WERI-Rb-1 (cell line): ENCODE results near the gene SFT2D2.

Source experiments
- DNase-seq: peaks from one replicate; pipeline ENCODE4 v3.0.0-alpha.2; 2020
- H3K27ac ChIP-seq: fragments of 250-450 bp; sonication (Bioruptor Pico); 2 replicates; pipeline ENCODE4 v1.5.1; 2020; ENCODE audit warnings: mild to moderate bottlenecking, moderate library complexity
- H3K27me3 ChIP-seq: fragments of 250-450 bp; sonication (Bioruptor Pico); 2 replicates; pipeline ENCODE4 v1.5.1; 2021; ENCODE audit warnings: mild to moderate bottlenecking, low read depth, moderate library complexity; ENCODE audit not compliant: insufficient read depth, severe bottlenecking
- H3K36me3 ChIP-seq: fragments of 250-450 bp; sonication (Bioruptor Pico); 2 replicates; pipeline ENCODE4 v1.5.1; 2020; ENCODE audit warnings: mild to moderate bottlenecking, moderate library complexity
- H3K4me3 ChIP-seq: 2 replicates; pipeline ENCODE4 v1.5.1; 2011; ENCODE audit warnings: low read depth, mild to moderate bottlenecking, control low read depth, low read length
- H3K9me3 ChIP-seq: fragments of 250-450 bp; sonication (Bioruptor Pico); 2 replicates; pipeline ENCODE4 v1.5.1; 2021; ENCODE audit warnings: mild to moderate bottlenecking, moderate library complexity; ENCODE audit not compliant: severe bottlenecking
- CTCF ChIP-seq: IDR thresholded peaks from 2 replicates; pipeline ENCODE4 v1.5.1; 2011; ENCODE audit warnings: low read depth, mild to moderate bottlenecking, control low read depth, inconsistent platforms, low read length

The SFT2D2 gene

GRCh38 chr1:168218658-168219057, 7.1 kb upstream of the SFT2D2 start:
- no peaks in the 10 kb centered on the region for H3K36me3 ChIP-seq
- no peak for DNase-seq
- no peak overlapping the region for H3K4me3 ChIP-seq
- H3K9me3 ChIP-seq: no peaks in the 10 kb centered on the region
- H3K27me3 ChIP-seq: no peaks in the 10 kb centered on the region
- no peak overlapping the region for H3K27ac ChIP-seq
- TF ChIP-seq CTCF: no peak

- H3K27me3 ChIP-seq: no peaks in the 10 kb centered on the region
- H3K9me3 ChIP-seq: no peaks in the 10 kb centered on the region
- H3K4me3 ChIP-seq: no peak overlapping the region
- H3K36me3 ChIP-seq: no peaks in the 10 kb centered on the region
- no peak for TF ChIP-seq CTCF
- DNase-seq: no peak
- H3K27ac ChIP-seq: no peak overlapping the region
Measured at GRCh38 chr1:168220470-168220871, 5.3 kb upstream of the SFT2D2 start.

GRCh38 chr1:168221275-168221674, 4.5 kb upstream of the SFT2D2 start:
- no peaks in the 10 kb centered on the region for H3K27me3 ChIP-seq
- H3K27ac ChIP-seq: no peak overlapping the region
- DNase-seq: no peak
- TF ChIP-seq CTCF: no peak
- no peak overlapping the region for H3K4me3 ChIP-seq
- H3K36me3 ChIP-seq: no peaks in the 10 kb centered on the region
- no peaks in the 10 kb centered on the region for H3K9me3 ChIP-seq

DNA sequence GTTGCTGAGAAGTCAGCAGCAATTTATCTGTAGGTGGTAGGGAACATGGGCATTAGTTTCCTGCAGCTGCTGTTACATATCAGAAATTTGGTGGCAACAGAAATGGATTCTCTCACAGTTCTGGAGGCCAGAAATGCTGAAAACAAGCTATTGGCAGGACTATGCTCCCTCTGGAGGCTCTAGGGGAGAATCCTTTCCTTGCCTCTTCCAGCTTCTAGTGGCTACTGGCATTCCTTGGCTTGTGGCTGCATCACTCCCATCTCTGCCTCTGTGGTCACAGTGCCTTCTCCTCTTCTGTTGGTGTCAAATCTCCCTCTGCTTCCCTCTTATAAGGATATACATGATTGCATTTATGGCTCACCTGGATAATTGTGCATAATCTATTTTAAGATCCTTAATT, 2.5 kb upstream of the SFT2D2 start:
- Histone ChIP-seq H3K36me3 (no peaks in the 10 kb centered on the region), H3K27me3 (no peaks in the 10 kb centered on the region), H3K4me3 (no peak overlapping the region), H3K27ac (no peak overlapping the region), H3K9me3 (no peaks in the 10 kb centered on the region)
- no peak for DNase-seq
- no peak for TF ChIP-seq CTCF

- TF ChIP-seq CTCF: no peak
- no peaks in the 10 kb centered on the region for H3K9me3 ChIP-seq
- no peaks in the 10 kb centered on the region for H3K36me3 ChIP-seq
- no peaks in the 10 kb centered on the region for H3K27me3 ChIP-seq
- DNase-seq: no peak
- no peak overlapping the region for H3K27ac ChIP-seq
- H3K4me3 ChIP-seq: no peak overlapping the region
Measured at GRCh38 chr1:168223681-168224540, 1.9 kb upstream of the SFT2D2 start.

DNA sequence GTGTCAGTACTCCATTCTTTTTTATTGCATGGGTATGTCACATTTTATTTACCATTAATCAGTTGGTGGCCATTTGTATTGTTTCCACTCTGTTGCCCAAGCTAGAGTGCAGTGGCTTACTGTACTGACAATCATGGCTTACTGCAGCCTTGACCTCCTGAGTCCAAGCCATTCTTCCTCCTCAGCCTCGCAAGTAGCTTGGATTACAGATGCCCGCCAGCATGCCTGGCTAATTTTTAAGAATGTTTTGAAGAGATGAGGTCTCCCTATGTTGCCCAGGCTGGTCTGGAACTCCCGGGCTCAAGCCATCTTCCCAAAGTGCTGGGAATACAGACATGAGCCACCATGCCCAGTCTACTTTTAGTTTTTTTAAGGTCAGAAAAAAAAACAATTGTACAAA, 813 bp upstream of the SFT2D2 start:
- Histone ChIP-seq H3K27ac (no peak overlapping the region), H3K4me3 (no peak overlapping the region), H3K27me3 (no peaks in the 10 kb centered on the region), H3K36me3 (no peaks in the 10 kb centered on the region), H3K9me3 (no peaks in the 10 kb centered on the region)
- no peak for TF ChIP-seq CTCF
- DNase-seq: no peak
